ENCODE measurements around the gene ANKRD61.
"Not testable (repeated sequence)": the region's sequence is repeated elsewhere in the genome, so short reads cannot be mapped to it uniquely, and the experiment has no call there.

GRCh38 chr7:6059941-6060340, 28.8 kb downstream of the ANKRD61 start:
- TF ChIP-seq CTCF (conservative IDR thresholded peaks at IDR 0.05; ENCODE audit: low read length); EZH2phosphoT487 (IDR thresholded peaks at IDR 0.05; ENCODE audit: borderline replicate concordance, low read depth, low read length): not testable (repeated sequence)
